ENCODE data around the gene ATP1A4. TPM values are rescaled to one million over a fixed set of nuclear protein-coding genes. Genes with fewer than 3 reads are reported as not detected.
"Not testable (repeated sequence)": the region's sequence is repeated elsewhere in the genome, so short reads cannot be mapped to it uniquely, and the experiment has no call there.

Gene ATP1A4
- total RNA-seq, 1 donor from 2014 or later = not detected

DNA sequence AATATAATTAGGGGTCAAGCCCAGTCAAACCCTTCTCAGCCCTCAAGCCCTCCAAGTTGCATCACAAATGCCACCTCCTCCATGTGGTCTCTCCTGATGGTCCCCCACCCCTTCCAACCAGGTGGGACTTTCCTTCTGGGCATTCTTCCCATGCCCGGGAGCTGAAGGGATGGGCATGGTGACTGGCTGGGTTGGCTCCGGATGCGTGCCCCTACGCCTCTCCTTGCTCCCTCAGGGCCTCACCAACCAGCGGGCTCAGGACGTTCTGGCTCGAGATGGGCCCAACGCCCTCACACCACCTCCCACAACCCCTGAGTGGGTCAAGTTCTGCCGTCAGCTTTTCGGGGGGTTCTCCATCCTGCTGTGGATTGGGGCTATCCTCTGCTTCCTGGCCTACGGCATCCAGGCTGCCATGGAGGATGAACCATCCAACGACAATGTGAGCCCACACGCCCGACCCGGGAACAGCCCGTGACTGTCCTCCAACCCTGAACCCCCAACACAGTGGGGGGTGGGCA is 28.4 kb upstream of the ATP1A4 start:
- FAIRE-seq = no peak

DNA sequence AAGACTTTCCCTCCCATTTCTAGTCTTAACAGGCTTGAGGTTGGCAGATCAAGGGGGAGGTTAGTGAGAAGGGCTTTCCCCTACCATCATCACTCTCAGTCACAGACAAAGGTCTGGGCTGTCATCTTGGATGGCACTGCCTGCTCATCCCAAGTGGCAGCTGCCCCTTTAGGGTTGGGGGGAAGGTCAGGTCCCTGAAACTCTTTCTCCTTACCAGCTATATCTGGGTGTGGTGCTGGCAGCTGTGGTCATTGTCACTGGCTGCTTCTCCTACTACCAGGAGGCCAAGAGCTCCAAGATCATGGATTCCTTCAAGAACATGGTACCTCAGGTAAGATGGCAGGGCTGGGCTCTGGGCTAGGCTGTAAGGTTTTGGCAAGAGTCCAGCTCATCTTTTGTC is 27.7 kb upstream of the ATP1A4 start:
- DNase-seq (ENCODE audit: low spot score in 2 of 2) (no peak), FAIRE-seq (no peak)

More for the DNA sequence above, 28.4 kb upstream of the ATP1A4 start:
- no peak for DNase-seq (ENCODE audit: low spot score in 2 of 2)

DNA sequence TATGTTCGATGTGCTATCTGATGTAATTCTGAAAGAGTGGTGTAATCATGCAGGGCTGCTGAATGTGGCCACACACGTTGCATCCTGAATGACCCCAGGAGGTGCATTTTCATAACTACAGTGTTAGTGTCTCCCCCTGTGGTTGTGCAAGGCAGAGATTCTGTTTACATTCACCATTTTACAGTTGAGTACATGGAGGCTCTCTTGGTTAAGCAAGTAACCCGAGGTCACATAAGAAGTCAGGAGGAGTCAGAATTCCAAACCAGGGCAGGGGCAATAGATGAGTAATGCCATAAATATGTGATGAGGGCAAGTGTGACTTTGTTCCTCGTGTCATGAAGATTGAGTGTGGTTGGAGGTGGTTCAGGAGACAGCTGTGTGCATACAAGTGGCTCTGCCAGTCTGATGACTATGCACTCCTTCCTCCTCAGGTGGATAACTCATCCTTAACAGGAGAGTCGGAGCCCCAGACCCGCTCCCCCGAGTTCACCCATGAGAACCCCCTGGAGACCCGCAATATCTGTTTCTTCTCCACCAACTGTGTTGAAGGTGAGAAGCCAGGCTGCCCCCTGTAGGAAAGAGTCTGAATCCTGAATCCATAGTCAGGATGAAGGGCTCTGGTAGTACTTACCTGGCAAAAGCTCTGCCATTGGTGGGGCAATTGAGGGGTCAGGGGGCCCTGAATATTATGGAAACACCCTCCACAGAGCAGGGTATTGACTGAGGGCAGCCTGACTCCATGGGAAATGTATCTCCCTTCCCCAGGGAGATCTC is 26.5 kb upstream of the ATP1A4 start:
- FAIRE-seq (no peak), DNase-seq (ENCODE audit: low spot score in 2 of 2) (no peak)

DNA sequence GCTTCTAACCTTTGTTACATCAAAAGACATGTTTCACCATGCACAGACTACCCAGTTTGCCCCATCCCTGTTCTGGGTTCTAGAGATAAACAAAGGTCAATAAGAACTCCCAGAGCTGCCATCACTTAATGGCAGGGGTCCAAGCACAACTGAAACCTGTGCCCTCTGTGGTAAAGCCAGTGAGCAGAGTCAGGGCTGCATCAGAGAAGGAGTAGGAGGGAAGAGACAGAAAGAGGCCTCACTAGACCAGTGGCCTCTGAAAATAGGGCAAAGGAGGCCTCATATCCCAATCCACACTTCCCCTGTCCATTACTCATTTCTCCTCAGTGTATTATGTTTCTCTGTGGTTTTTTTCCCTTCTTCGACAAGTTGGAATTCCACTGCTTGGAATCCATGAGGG is 25.7 kb upstream of the ATP1A4 start:
- no peak for DNase-seq (ENCODE audit: low spot score in 2 of 2)
- no peak for FAIRE-seq

DNA sequence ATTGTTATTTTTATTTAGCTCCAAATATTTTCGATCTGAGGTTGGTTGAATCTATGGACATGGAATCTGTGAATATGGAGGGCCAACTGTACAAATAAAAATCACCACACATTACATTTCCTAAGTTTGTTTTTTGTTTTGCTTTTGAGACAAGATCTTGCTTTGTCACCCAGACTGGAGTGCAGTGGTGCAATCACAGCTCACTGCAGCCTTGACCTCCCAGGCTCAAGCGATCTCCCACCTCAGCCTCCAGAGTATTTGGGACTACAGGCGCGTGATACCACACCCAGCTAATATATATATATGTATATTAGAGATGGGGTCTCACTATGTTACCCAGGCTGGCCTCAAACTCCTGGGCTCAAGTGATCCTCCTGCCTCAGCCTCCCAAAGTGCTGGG is 25.1 kb upstream of the ATP1A4 start:
- not testable (repeated sequence) for DNase-seq (ENCODE audit: low spot score in 2 of 2); FAIRE-seq

DNA sequence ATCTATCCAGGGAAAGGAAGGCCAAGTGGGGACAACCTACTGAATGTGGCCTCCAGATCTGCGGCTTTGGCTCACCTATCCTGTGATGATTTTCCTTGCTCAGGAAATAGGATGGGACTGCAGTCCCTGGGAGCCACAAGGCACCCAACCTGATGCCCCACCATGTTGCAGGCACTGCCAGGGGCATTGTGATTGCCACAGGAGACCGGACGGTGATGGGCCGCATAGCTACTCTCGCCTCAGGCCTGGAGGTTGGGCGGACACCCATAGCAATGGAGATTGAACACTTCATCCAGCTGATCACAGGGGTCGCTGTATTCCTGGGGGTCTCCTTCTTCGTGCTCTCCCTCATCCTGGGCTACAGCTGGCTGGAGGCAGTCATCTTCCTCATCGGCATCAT is 24.0 kb upstream of the ATP1A4 start:
- no peak for FAIRE-seq
- no peak for DNase-seq (ENCODE audit: low spot score in 2 of 2)

DNA sequence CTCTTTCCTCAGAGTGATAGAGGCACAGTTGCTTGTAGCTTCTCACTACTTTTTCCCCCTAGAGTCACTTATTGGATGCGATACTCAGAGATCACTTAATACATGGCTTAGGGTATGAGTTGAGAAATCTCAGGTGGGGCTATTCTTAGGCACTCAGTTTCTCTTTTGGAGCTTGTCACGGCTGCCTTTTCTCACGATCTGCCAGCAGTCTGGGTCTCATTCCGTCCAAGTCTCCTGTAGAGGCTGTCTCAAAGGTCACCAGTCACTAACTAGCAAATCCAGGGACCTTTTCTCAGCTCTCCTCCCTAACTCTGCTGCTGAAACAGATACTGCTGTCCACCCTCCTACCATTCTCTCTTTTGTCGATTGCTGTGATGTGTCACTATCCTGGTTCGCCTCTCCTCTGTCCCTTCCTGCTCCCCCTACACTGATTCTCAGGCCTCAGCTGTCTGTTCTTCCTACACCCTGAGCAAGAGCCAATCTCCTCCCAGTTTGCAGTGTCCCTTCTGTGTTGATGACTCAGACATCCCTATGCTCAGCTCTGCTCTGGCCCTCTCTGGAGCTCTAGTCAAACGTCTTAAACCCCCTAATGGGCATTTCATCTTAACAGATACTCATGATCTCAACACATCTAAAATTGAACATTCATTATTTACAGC is 23.4 kb upstream of the ATP1A4 start:
- peak in 1 of 2 donors; percentile 54 for DNase-seq (ENCODE audit: low spot score in 2 of 2)
- no peak for FAIRE-seq

DNA sequence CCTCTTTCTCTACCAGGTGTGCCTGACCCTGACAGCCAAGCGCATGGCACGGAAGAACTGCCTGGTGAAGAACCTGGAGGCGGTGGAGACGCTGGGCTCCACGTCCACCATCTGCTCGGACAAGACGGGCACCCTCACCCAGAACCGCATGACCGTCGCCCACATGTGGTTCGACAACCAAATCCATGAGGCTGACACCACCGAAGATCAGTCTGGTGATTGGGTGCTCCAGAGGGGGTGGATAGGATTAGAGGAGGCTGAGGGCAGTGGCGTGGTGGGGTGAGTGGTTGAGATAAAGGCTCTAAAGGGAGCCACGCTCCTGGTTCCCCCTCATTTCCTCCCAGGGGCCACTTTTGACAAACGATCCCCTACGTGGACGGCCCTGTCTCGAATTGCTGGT is 22.8 kb upstream of the ATP1A4 start:
- DNase-seq (ENCODE audit: low spot score in 2 of 2) (no peak), FAIRE-seq (no peak)

DNA sequence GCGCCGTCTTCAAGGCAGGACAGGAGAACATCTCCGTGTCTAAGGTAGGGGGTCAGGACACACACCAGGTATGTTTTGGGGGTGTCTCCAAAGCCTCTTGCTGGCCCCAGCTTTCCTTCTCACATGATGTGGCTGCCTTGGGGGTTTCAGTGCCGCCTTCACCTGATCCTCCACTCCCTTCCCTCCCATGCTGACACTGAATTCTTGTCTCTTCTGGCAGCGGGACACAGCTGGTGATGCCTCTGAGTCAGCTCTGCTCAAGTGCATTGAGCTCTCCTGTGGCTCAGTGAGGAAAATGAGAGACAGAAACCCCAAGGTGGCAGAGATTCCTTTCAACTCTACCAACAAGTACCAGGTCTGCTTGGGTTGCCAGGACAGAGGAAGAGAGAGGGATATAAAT is 22.4 kb upstream of the ATP1A4 start:
- no peak for FAIRE-seq
- DNase-seq (ENCODE audit: low spot score in 2 of 2) = no peak

DNA sequence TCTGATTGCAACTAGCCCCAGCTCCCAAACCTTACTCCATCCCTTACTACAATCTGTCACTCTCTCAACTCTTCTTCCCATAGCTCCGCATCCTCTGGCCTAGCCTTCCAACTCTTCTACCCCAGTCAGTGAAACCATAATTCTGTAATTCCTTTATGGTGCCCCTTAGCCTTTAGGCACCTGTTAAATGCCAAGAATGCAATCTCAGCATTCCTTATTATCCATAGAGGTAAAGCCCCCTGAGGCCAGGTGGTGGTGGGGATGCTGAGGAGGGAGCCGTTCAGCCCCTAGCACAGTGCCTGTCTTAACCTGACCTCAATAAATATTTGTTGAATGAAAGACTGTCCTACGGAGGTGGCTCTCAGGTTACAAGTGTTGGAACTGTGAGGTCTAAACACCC is 21.8 kb upstream of the ATP1A4 start:
- DNase-seq (ENCODE audit: low spot score in 2 of 2) (no peak), FAIRE-seq (no peak)

DNA sequence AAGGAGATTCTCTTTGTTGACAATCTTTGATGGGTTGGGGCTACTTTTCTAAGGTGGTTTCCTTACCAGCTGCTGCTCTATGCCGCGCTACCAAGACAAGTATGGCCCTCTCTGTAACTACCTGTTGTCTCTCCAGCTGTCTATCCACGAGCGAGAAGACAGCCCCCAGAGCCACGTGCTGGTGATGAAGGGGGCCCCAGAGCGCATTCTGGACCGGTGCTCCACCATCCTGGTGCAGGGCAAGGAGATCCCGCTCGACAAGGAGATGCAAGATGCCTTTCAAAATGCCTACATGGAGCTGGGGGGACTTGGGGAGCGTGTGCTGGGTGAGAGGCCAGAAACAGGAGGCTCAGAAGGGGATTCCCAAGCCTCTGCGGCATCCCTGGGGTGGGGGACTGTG is 21.4 kb upstream of the ATP1A4 start:
- FAIRE-seq (no peak), DNase-seq (ENCODE audit: low spot score in 2 of 2) (no peak)

DNA sequence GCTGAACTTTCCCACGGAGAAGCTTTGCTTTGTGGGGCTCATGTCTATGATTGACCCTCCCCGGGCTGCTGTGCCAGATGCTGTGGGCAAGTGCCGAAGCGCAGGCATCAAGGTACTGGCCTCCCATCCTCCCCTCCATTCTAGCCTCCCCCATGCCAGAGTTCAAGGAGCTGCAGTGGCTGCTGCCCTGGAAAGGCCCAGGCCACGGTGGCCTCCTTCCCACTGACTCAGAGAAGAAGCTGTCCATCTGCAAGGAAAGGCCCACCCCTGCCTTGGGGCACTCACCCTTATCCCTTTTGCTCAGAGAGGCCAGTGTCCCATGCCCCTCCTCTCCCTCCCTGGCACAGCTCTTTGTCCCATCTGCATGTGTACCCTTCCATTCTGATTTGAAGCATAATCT is 20.9 kb upstream of the ATP1A4 start:
- FAIRE-seq = no peak
- no peak for DNase-seq (ENCODE audit: low spot score in 2 of 2)

DNA sequence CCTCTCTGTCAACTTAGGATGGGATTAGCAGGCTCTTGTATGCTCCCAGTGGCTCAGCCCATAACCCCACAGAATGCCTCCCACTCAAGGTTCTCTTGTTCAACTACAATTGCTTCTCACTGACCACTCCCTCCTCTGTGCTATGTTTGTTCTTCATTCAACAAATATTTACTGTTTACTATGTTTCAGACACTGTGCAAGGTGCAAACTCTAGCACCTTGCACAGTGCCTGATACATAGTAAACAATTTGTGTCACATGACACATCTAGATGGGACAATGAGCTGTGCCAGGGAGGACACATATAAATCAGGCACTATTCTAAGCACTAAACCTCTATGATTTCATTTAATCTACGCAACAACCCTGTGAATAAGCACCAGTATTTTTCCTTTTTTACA is 20.5 kb upstream of the ATP1A4 start:
- FAIRE-seq = no peak
- no peak for DNase-seq (ENCODE audit: low spot score in 2 of 2)

DNA sequence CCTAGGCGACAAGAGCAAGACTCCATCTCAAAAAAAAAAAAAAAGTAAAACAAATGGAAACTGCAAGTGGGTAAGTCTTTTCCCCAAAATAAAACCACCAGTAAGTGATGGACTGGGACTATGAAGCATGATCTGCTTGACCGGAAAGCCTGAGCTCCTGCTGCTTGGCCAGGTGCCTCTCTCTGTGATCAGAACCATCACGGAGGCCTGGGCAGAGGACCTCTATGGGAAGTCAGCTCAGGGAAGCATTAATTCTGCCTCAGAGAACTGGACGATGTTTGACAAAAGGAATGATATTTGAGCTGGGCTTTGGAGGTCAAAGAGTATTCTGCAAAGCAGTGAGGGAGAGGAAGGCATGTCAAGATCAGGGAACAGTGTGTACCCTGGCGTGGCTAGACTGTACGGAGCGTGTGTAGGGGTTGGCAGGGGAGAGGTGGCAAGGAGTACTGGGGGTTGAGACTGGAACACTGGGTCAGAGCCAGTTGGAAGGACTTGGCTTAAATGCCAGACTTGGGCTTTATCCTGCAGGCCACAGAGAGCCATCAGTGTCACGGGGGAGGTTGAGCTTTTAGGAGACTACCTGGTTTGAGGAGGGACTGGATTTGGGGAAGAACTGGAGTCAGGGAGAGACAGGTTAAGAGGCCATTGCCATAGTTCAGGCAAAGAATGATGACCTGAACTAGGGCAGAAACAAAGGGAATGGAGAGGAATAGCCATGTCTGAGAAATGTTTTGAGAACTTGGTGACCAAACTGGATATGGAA is 19.4 kb upstream of the ATP1A4 start:
- DNase-seq (ENCODE audit: low spot score in 2 of 2) = no peak
- FAIRE-seq = no peak

DNA sequence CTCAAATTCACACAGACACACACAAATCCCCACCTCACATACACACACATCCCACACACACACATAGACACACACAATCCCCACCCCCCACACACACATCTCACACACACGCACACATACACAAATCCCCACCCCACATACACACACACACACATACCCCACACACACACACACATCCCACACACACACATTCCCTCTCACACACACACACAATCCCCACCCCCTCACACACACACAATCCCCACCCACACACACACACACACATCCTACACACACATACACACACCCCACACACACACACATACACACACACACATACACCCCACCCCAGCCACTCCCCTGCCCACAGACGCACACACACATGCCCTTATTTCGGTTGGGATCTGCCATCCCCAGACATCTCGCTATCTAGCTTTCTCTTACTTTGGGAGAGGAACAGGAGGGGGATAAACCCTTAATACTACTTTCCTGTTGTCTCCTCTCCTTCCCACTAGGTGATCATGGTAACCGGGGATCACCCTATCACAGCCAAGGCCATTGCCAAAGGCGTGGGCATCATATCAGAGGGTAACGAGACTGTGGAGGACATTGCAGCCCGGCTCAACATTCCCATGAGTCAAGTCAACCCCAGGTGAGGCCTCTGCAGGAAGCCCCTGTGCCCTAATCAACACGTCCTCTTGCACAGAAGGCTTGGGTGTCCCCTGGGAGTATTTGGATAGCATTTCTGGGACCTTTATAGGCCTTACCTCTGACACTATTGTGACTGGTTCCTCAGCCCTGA is 17.2 kb upstream of the ATP1A4 start:
- FAIRE-seq = no peak
- DNase-seq (ENCODE audit: low spot score in 2 of 2) = no peak

DNA sequence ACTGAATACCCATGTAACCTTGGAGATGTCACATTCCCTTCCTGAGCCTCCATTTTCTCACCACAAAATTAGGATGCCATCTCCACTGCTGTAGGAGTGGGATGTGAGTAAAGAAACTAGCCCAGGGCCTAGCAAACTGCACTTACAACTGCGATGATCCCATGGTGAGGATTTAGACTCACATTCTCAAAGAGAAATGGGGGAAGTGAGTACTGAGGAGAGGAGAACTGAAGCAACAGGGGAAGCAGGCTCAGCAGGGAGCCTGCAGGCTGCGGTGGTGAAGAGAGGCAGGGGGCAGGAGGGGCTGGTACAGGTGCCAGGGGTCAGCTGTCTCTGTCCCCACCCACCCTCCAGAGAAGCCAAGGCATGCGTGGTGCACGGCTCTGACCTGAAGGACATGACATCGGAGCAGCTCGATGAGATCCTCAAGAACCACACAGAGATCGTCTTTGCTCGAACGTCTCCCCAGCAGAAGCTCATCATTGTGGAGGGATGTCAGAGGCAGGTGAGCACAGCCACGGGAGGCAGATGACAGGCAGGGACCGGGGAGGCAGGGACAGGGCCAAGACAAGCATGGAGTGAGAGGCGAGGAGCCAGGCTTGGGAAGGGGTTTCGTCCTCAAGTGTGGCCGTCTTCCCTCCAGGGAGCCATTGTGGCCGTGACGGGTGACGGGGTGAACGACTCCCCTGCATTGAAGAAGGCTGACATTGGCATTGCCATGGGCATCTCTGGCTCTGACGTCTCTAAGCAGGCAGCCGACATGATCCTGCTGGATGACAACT is 16.4 kb upstream of the ATP1A4 start:
- DNase-seq (ENCODE audit: low spot score in 2 of 2) (no peak), FAIRE-seq (no peak)

DNA sequence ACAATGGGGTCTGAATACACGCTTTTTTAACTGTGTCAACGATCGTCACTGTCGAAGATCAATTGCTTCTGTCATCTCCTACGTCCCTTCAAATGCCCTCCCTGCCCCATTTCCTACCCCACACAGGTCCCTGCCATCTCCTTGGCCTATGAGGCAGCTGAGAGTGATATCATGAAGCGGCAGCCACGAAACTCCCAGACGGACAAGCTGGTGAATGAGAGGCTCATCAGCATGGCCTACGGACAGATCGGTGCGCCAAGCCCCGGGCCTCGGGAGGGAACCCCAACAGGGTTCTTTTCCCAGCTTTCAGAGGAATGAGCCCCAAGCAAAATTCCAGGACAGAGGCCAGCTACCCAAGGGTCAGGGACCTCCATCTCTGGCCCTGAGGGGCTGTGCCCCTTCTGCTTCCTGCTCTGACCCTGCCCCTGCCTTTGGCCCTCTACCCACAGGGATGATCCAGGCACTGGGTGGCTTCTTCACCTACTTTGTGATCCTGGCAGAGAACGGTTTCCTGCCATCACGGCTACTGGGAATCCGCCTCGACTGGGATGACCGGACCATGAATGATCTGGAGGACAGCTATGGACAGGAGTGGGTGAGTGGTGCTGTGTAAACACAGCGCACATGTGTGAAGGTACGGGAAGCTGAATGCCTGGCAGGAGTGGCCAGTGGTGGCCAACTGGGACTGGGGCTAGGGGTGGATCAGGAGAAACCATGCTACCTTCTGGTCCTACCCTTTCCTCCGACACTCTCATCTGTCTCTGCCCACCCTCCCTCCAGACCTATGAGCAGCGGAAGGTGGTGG is 15.1 kb upstream of the ATP1A4 start:
- DNase-seq (ENCODE audit: low spot score in 2 of 2) (no peak), FAIRE-seq (no peak)

DNA sequence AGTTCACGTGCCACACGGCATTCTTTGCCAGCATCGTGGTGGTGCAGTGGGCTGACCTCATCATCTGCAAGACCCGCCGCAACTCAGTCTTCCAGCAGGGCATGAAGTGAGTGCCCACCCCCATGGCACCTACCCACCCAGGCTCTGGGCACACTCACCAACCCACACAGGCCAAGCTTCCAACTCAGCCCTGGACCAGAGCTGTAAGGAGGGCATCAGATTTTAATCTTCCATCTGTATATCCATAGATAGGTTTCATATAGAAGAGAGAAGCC is 14.5 kb upstream of the ATP1A4 start:
- DNase-seq (ENCODE audit: low spot score in 2 of 2) = no peak
- no peak for FAIRE-seq

DNA sequence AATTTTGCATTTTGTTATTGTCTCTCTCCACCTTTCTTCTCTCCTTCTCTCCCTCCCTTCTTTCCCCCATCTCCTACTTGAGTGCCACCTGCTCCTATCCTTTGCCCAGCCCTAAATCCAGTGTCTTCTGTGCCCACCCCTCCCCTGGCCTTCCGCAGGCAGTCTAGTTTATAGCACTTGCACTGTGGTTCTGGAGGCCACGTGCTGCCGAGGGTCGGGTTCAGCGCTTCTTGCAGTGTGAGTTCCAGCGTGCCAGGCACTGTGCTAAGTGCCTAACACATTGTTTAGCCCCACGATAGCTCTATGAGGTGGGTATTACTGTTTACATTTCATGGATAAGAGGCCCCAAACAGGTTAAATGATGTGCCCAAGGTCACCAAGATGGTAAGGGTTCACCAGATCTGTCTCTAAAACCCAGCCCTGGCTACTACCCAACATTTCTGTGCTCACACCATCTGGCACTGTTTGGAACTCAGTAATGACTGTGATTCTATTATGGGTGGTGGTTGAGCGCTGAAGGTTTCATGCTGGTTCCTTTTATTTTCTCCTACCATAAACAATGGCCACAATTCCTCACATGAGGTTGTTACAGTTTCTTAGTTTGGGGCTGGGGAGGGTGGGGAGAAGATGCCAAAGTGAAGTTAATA is 14.1 kb upstream of the ATP1A4 start:
- no peak for FAIRE-seq
- no peak for DNase-seq (ENCODE audit: low spot score in 2 of 2)

Data from frontal cortex (tissue), 4 donors.